Anterior cingulate cortex (tissue), 58 donors: ENCODE data around the gene HOXB13.

Experiments used
- DNase-seq, 58 donors: peaks; one replicate each; lab custom pipeline; 2025; lab: John Stamatoyannopoulos, UW

The HOXB13 gene

DNA sequence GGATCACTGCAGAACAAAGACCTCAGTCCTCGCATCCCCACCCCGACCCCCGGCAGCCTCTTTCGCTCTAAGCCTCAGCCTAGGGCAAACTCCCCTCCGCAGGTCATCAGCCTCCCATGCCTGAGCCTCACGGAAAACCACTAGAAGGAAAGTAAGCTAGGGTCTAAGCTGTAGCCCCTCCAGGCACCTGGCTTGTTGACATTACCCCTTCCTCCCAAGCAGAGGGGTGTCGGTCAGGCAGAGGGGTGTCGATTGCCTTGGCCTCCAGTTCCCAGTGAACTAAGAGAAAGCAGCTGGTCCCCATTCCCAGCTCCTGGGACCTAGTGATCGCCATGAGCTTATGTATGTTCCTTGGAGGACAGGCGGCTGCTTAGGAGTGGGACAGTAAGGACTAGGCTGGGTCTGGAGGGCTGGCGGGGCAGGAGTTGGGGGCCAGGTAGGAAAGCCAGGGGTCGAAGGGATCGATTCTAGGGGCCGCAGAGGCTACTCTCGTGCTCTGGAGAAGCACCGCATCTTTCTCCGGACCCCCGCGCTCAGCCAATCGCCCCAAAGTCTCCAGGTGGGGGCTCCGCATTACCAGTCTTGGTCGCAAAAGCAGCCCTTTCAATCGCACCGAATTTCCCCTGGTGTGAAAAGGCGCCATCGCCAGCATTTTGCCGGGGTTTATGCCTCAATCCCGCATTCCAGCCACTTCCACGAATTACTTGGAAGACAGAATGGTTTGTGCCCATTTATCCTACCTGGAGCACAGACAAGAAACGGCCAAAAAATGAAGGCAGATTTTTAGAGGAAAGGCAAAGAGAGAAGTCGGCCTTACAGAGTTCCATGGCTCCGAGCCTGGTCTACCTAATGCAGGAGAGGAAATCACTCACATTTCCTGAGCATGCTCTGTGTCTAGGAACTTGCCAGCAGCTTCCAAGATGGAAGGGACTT is 21.3 kb upstream of the HOXB13 start:
- DNase-seq, result no peak

DNA sequence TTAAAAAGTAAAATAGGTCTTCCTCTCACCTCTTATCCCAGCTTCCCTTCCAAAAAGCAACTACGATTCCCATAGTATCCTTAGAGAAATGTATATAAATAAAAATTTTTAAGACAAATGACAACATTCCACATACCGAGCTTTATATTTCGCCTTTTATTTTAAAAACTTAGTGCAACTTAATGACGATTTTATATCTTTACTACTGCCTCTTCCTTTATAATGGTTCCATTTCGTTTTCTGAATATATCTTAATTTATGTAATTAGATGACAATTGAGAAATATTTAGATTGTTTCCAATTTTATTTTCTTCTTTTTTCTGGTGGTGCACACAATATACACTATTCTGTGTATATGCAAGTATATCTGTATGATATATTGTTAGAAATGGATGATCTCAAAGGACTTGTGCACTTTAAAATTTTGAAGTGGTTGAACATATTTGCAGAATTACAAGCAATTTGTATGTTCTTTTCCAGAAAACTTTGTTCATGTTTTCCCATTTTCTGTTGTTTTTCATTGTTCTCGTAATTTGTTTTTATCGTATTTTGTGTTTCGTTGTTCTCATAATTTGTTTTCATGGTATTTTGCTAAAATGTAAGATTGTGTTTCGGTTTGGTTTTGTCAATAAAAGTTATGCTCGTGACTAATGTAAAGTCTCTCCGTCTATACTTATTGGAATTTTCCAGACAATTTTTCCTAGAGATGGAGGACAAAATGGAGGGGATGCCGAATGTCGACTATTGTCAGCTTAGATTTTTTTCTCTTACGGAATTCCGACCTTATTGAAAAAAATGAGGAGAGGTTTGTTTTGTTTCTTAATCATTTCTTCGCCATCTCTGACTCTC is 20.4 kb upstream of the HOXB13 start:
- no peak for DNase-seq

- no peak for DNase-seq
These were observed 19.2 kb upstream of the HOXB13 start for GRCh38 chr17:48747445-48748363.

DNA sequence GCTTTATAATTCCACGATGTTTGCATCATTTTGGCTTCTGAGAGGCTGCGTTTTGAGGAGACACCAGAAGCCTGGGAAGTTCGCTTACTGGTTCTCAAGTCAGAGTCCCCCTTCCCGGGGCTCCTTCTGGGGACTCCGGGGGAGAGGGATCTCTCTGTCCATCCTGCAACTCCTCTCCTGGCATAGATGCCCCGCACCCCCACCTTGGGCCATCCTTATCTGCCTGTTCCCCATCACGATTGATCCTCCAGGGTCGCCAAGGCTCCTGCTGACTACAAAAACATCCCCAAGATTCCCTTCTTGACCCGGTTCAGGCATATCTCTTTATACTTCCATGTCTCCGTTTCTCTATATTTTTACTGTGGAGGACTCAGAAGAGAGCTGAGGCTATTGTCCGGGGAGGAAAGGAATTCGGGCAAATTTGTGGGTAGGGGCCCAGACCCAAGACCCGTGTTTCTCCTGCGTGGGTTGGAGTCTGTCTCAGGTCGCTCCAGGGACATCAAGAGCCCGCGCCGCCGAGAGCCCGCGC is 18.4 kb upstream of the HOXB13 start:
- DNase-seq, result no peak

DNA sequence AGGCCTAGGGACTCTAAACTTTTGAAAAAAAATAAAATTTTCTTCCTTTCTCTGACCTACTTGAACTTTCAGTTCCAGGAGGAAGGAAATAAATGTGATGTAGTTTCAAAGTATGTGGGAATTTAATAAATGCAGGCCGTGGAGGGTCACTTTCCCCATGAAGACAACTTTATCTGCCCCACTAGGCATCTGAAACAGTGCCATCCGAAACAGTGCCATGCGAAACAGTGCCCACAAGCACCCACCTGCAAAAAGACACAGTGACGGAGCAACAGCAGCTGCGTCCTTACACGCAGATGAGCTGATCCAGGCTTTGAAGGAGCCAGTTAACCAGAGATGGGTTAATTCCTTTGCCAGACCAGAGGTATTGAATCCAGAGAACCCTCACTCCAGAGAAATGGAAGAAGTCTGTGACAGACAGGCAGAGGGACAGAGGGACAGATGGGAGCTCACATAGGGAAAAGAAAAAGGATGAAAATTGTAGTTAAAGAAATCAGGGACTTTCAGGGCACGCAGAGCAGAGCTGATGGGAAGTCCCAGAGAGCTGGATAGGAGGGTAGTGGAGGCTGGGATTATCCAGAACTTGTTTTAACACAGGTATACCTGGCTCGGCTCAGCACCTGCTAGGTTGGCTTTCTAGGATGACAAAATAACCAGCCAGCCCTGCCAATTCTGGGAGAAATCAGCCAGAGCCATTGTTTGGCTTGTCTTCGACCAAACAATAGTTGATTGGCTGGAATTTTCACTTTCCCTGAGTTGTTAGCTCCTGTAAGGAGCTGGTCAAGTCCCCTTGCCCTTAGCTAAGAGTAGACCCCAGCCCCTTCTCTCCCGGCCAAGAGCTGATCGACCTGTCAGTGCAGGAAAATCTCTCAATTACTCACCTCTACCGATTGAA is 17.1 kb upstream of the HOXB13 start:
- DNase-seq, result no peak

DNA sequence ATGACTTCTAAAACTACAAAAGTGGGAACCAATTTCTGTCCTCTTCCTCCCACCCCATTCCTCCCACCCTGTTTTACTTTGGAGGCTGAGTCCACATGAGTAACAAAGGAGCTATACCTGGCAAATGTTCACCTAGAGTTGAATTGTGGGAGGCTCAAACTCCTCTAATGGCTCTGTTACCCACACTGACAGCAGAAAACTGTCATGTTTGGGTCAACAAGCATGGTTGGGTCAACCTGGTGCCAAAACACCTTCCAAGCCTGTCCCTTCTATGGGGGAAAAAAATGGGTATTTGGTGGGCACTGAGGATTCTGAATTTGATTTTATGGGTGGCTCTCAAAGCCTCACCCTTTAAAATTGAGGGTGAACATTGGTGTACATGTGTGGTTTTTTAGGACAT is 12.0 kb upstream of the HOXB13 start:
- no peak for DNase-seq

DNA sequence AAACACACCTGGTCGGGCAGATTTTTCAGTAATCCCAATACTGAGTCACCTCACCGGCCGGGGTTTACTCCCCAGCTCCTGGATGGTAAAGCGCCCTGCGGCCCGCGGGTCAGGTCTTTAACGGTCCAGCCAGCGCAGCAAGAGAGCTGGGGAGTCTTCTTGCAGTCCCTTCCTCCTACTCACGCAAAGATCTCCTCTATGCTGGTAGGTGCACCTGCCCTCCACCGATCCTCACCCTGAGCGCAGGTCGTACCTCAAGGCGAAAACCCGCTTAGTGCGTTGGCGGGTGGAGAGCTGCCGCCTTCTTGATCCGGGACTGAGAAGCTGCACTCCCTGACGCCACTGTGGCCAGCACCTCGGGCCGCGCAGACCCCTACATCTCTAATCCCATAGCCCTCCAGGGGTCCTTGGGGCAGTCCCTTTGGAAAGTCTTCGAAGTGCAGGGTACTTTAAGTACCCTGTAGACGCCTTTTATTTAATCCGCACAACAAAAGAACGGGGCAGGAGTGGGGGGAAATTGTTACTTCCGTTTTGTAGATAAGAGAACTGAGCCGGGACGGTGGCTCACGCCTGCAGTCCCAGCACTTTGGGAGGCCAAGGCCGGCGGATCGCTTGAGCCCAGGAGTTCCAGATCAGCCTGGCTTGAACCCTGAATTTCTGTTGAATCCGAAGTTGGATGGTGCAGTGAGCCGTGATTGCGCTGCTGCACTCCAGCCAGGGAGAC is 10.4 kb upstream of the HOXB13 start:
- DNase-seq, result no peak

DNA sequence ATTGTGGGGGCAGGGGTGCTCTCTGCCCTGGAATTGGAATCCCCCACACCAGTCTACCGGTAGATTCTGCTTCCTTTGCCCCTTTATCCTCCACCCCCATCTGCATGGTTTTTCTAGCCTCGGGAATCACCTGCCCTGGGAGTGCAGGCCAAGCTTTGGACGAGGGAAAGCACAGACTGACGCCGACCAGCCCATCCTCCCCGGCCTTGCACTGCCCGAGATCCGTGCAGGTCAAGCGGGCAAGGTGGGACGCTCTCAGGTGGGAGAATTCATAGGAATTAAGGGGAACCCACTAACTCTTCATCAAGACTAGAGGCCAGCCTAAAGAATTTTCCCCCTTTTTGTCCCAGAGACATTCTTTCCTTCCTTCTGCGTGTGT is 9.9 kb upstream of the HOXB13 start:
- DNase-seq, result no peak

- DNase-seq, result no peak
These were observed 8.9 kb upstream of the HOXB13 start for GRCh38 chr17:48737330-48738043.

GRCh38 chr17:48735062-48735351 is 6.5 kb upstream of the HOXB13 start:
- no peak for DNase-seq

DNA sequence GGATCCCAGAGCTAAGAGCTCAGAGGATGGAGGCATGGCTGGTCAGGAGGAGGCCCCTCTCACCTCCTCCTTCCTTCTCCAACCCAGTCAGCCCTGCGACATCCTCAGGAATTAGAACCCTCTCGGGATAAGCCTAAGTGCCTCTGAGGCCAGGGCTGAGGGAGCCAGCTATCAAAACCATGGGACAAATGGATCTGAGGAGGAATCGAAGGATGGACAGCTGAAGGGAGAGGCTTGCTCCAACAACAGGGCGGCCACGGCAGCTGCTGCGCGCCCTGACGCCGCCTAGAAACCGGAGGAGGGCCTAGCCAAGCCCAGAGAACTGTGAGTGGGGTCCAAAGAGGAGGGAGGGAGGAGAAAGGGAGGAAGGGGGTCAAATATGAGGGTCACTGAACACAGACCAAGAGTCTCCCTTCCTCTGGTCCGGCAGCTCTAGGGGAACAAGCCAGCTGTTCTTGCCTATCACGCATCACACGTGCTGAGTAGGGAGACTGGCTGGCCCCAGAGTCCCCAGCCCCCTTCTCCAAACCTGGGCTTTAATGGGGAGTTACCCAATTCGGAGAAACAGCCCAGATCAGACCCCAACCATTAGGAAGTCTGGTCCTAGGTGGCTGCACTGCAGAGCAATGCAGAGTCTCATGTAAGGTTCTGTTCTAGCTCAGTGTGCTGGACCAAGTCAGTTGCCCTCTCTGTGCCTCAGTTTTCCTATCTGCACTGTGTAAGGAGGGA is 5.9 kb upstream of the HOXB13 start:
- DNase-seq, result no peak

GRCh38 chr17:48733632-48734328 is 5.2 kb upstream of the HOXB13 start:
- DNase-seq, result no peak

DNA sequence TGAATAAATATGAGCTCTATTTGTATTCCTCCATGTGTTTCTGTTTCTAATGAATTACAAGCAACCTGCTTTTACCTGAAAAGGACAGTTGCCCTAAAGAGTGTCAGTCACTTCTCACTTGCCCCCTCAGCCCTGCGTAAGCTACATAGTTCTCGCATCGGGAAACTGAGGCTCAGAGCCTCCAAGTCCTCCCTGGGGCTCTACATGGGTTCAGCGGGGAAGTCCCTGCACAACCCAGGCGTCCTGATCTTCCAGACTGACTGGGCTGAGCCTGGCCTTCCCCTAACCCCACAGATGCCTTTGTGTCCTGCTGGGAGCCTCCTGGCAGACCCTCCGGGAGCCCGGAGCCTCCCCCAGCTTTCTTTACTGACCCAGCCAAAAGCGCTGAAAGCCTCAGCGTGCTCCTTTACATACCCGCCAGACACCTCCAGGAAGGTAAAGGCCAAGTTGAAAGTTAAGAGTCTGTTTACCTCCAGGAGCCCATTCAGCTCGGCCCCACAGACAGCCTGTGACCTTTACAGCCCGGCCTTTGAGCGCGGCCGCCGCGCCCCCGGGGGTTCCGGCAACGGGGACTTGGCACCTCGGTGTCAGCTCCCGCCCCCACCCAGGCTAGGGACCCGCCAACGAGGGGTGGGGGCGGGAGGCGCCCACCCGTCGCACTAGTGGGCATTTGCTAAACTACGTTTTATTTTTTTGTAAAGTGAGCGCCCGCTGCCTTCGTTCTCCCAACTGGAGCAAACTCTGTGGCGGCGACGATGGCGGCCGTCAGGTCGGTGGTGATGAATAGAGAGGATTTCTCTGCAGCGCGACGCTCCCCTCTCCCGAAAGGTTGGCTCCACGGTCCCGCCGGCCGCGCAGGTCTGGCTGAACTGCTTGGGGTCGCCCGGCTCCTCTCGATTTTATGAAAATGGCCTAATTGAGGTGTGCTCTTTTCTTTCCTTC is 4.4 kb upstream of the HOXB13 start:
- DNase-seq, result no peak

GRCh38 chr17:48731355-48731754 is 2.8 kb upstream of the HOXB13 start:
- no peak for DNase-seq

DNA sequence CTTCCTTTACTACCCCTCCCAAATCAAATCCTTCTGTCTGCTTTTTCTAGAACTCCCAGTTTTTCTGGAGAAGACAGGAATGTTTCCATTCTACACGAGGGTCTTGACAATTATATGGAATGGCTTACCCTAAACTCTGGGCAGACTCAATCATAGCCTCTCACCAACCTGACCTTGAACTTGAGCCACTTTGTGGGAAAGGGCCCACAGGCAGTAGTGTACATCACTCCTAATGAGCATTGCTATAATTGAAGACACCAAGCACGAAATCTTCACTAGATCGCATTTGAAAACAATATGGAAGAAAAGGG is 1.6 kb upstream of the HOXB13 start:
- no peak for DNase-seq
